NB4 (cell line): Measurements from ENCODE around the gene SCAF8.

Experiments
- CTCF ChIP-seq: IDR thresholded peaks from one replicate; pipeline ENCODE4 v1.5.1; 2012; ENCODE audit warnings: low read depth, low read length
- MAX ChIP-seq: IDR thresholded peaks from 2 replicates; pipeline ENCODE4 v1.6.1; 2011; ENCODE audit warnings: low read depth, low read length

GRCh38 chr6:154732538-154733182 lies 556 bp upstream of the SCAF8 start:
- TF ChIP-seq CTCF (no peak), MAX (no peak)
